ENCODE data around the gene EFHC1. TPM values are rescaled to one million over a fixed set of nuclear protein-coding genes. Genes with fewer than 3 reads are reported as not detected.

Gene EFHC1
- total RNA-seq, 2 donors from 2014 or later = 11.5 to 17.4 TPM

DNA sequence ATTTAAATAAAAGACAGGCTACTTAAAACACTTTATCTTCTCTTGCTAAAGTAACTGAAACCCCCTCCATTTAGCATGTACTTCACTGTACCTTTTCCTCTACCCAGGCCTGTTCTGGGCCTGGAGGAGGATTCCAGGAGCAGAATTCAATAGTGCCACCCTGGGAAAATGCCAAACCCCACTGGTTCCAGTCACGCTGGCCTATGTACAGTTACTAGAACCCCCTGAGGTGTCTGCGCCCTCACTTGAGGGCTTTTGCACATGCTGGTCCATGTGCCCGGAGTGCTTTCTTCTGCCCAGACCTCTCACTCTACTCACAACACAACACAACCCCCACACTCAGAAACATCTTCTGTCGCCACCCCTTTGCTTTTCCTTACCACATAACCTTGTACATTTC lies 111.3 kb downstream of the EFHC1 start:
- no peak overlapping the region for H3K27ac ChIP-seq
- no peaks in the 10 kb centered on the region for H3K27me3 ChIP-seq
- intact Hi-C loops (cut with DNase I) = no loop called here
- H3K9me3 ChIP-seq = no peaks in the 10 kb centered on the region
- no peaks in the 10 kb centered on the region for H3K4me1 ChIP-seq
- 91 to 96% methylated on average over 4 of the region's 4 CpGs for WGBS, 2 donors
- H3K4me3 ChIP-seq = no peak overlapping the region
- ATAC-seq (no peak), DNase-seq (no peak)
- H3K36me3 ChIP-seq (replicated peaks in 1 of 2; ENCODE audit: insufficient read depth in 1 of 2, low read depth in 2 of 2) = peaks cover 0 to 2% of the 10 kb centered on the region in 2 donors
- TF ChIP-seq POLR2A (IDR thresholded peaks at IDR 0.05) = no peak

DNA sequence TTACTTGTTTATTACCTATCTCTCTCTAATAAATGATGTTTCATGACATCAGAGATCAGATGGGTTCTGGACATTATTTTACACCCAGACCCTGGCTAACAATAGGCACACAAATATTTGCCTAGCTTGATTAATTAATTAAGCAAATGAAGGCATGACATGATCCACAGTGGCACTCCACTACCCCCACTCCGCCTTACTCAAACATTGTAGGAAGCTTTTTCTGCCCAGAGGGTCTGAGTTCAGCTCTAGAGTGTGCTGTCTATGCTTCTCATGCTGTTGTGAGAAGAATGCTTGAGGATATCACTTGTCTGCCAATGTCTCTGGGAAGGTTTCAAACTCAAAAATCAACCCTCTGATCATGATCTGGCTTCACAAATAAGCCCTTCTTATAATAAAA lies 111.7 kb downstream of the EFHC1 start:
- Histone ChIP-seq H3K27me3 (no peaks in the 10 kb centered on the region), H3K36me3 (replicated peaks in 1 of 2; ENCODE audit: insufficient read depth in 1 of 2, low read depth in 2 of 2) (peaks cover 0 to 2% of the 10 kb centered on the region in 2 donors), H3K9me3 (no peaks in the 10 kb centered on the region), H3K4me1 (no peaks in the 10 kb centered on the region), H3K27ac (no peak overlapping the region), H3K4me3 (no peak overlapping the region)
- 100% methylated on average over 1 of the region's 1 CpG for WGBS, 2 donors
- ATAC-seq (no peak), DNase-seq (no peak)
- intact Hi-C loops (cut with DNase I) = no loop called here
- TF ChIP-seq, protein P1, sequence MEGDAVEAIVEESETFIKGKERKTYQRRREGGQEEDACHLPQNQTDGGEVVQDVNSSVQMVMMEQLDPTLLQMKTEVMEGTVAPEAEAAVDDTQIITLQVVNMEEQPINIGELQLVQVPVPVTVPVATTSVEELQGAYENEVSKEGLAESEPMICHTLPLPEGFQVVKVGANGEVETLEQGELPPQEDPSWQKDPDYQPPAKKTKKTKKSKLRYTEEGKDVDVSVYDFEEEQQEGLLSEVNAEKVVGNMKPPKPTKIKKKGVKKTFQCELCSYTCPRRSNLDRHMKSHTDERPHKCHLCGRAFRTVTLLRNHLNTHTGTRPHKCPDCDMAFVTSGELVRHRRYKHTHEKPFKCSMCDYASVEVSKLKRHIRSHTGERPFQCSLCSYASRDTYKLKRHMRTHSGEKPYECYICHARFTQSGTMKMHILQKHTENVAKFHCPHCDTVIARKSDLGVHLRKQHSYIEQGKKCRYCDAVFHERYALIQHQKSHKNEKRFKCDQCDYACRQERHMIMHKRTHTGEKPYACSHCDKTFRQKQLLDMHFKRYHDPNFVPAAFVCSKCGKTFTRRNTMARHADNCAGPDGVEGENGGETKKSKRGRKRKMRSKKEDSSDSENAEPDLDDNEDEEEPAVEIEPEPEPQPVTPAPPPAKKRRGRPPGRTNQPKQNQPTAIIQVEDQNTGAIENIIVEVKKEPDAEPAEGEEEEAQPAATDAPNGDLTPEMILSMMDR (IDR thresholded peaks at IDR 0.05) = no peak
- TF ChIP-seq POLR2A (IDR thresholded peaks at IDR 0.05) = no peak

DNA sequence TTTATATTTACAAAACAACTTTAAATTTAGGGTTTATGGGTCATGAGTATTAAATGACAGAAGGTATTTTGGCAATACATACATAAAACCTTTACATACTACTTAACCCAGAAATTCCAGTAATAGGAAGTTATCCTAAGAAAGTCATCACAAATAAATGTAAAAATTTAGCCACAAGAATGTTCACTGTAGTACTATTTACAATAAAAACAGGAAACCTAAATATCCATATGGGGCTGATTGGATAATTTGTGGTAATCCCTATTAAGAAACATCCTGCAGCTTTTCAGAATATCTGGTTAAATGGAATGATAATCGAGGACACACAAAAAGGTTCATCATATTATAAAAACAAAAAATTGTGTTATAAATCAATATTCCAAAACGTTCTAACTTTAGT lies 112.3 kb downstream of the EFHC1 start:
- no peaks in the 10 kb centered on the region for H3K9me3 ChIP-seq
- H3K36me3 ChIP-seq (replicated peaks in 1 of 2; ENCODE audit: insufficient read depth in 1 of 2, low read depth in 2 of 2) = peaks cover 0 to 2% of the 10 kb centered on the region in 2 donors
- H3K27me3 ChIP-seq = no peaks in the 10 kb centered on the region
- H3K27ac ChIP-seq = no peak overlapping the region
- intact Hi-C loops (cut with DNase I) = no loop called here
- 70 to 72% methylated on average over 2 of the region's 2 CpGs for WGBS, 2 donors
- no peaks in the 10 kb centered on the region for H3K4me1 ChIP-seq
- no peak for DNase-seq
- no peak overlapping the region for H3K4me3 ChIP-seq
- TF ChIP-seq, protein P1 (IDR thresholded peaks at IDR 0.05) = no peak
- no peak for TF ChIP-seq POLR2A (IDR thresholded peaks at IDR 0.05)
- no peak for ATAC-seq

DNA sequence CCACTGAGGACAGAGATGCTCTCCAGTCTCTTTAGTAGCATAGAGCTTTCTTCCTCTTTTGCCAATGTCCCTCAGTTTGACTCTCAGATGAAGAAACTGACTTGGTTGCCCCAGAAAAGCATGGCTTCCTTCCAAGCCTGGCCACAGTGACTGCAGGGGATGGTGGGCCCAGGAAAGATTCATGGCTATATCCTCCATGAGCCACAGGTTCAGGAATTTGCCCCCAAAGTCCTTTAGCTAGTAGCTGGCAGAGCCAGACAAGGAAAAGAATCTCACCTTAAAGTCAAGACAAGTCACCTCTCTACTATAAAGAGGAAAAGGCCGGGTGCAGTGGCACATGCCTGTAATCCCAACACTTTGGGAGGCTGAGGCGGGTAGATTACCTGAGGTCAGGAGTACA lies 113.3 kb downstream of the EFHC1 start:
- WGBS, 2 donors = 80 to 89% methylated on average over 2 of the region's 2 CpGs
- no peak for TF ChIP-seq POLR2A (IDR thresholded peaks at IDR 0.05)
- TF ChIP-seq, protein P1 (IDR thresholded peaks at IDR 0.05) = no peak
- no peak for ATAC-seq

DNA sequence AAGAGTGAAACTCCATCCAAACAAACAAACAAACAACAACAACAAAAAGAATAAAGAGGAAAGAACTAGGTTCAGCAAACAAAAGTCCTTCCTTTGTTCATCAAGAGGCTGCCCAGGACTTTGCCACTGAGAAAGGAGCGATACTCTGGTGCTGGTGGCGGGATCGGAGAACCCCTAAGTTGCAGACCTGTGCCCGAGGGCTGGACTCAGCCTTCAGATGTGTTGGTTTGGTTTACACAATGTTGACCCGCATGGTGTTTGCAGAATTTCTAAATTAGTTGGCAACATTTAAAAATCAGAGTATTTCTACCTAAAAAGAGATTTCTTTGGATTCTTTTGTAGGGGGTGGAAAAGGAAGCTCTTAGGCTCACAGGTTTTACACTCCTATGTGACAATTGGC lies 114.2 kb downstream of the EFHC1 start:
- TF ChIP-seq POLR2A (IDR thresholded peaks at IDR 0.05) = no peak
- TF ChIP-seq, protein P1 (IDR thresholded peaks at IDR 0.05) = no peak
- ATAC-seq = no peak
- intact Hi-C loops (cut with DNase I) = no loop called here
- Histone ChIP-seq H3K4me1 (no peaks in the 10 kb centered on the region), H3K27ac (no peak overlapping the region), H3K36me3 (replicated peaks in 1 of 2; ENCODE audit: insufficient read depth in 1 of 2, low read depth in 2 of 2) (peaks cover 0 to 2% of the 10 kb centered on the region in 2 donors), H3K4me3 (no peak overlapping the region), H3K27me3 (no peaks in the 10 kb centered on the region), H3K9me3 (no peaks in the 10 kb centered on the region)
- DNase-seq = no peak
- WGBS, 2 donors = 96 to 99% methylated on average over 5 of the region's 5 CpGs

More for the DNA sequence above, 113.3 kb downstream of the EFHC1 start:
- Histone ChIP-seq H3K27me3 (no peaks in the 10 kb centered on the region), H3K27ac (no peak overlapping the region), H3K4me3 (no peak overlapping the region), H3K4me1 (no peaks in the 10 kb centered on the region), H3K36me3 (replicated peaks in 1 of 2; ENCODE audit: insufficient read depth in 1 of 2, low read depth in 2 of 2) (peaks cover 0 to 2% of the 10 kb centered on the region in 2 donors), H3K9me3 (no peaks in the 10 kb centered on the region)
- intact Hi-C loops (cut with DNase I) = no loop called here
- no peak for DNase-seq
